ENCODE data around the gene NPY1R. TPM values are rescaled to one million over a fixed set of nuclear protein-coding genes. Genes with fewer than 3 reads are reported as not detected.

NPY1R gene
- total and polyA plus RNA-seq, 4 donors: 0.07 to 1.7 (median 1.1) TPM

DNA sequence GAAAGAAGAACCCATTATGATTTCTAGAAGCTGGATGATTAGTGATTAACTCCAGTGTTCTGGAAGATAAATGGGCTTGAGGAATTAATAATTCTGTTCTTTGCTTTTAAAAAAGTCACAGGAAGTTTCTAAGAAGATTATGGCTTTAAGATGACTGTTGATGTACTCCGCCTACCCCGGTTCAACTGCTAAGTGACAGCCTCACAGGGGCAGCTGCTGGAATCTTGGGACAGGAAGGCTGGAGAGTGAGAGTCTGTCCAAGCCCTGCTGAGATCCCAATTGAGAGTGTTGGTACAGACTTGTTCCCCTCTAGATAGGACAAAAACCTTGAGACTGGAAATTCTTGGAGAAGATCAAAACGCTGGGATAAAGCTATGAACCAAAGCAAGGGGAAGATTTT is 37.3 kb downstream of the NPY1R start:
- Histone ChIP-seq H3K9ac (ENCODE audit: insufficient read depth in 1 of 2, low read length in 2 of 2) (no peak overlapping the region), H3K4me1 (ENCODE audit: control insufficient read depth in 5 of 5, insufficient read depth in 5 of 5, low read length in 5 of 5) (no peaks in the 10 kb centered on the region), H3K36me3 (ENCODE audit: control insufficient read depth in 4 of 4, insufficient read depth in 4 of 4, low read length in 4 of 4) (no peaks in the 10 kb centered on the region), H3K4me3 (no peak overlapping the region), H3K27me3 (ENCODE audit: control insufficient read depth in 3 of 3, insufficient read depth in 3 of 3, low read length in 2 of 3) (no peaks in the 10 kb centered on the region), H3K27ac (ENCODE audit: low read depth in 1 of 2, low read length in 1 of 2) (no peak overlapping the region), H3K9me3 (ENCODE audit: control insufficient read depth in 4 of 4, insufficient read depth in 3 of 4, low read length in 3 of 4) (no peaks in the 10 kb centered on the region)
- ATAC-seq (ENCODE audit: insufficient read depth, low FRiP score): no peak
- no peak for DNase-seq
- 78 to 79% methylated on average over 3 of the region's 3 CpGs for WGBS, 2 donors
- TF ChIP-seq, protein P1, sequence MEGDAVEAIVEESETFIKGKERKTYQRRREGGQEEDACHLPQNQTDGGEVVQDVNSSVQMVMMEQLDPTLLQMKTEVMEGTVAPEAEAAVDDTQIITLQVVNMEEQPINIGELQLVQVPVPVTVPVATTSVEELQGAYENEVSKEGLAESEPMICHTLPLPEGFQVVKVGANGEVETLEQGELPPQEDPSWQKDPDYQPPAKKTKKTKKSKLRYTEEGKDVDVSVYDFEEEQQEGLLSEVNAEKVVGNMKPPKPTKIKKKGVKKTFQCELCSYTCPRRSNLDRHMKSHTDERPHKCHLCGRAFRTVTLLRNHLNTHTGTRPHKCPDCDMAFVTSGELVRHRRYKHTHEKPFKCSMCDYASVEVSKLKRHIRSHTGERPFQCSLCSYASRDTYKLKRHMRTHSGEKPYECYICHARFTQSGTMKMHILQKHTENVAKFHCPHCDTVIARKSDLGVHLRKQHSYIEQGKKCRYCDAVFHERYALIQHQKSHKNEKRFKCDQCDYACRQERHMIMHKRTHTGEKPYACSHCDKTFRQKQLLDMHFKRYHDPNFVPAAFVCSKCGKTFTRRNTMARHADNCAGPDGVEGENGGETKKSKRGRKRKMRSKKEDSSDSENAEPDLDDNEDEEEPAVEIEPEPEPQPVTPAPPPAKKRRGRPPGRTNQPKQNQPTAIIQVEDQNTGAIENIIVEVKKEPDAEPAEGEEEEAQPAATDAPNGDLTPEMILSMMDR (IDR thresholded peaks at IDR 0.05; ENCODE audit: control extremely low read depth, extremely low read depth): no peak

DNA sequence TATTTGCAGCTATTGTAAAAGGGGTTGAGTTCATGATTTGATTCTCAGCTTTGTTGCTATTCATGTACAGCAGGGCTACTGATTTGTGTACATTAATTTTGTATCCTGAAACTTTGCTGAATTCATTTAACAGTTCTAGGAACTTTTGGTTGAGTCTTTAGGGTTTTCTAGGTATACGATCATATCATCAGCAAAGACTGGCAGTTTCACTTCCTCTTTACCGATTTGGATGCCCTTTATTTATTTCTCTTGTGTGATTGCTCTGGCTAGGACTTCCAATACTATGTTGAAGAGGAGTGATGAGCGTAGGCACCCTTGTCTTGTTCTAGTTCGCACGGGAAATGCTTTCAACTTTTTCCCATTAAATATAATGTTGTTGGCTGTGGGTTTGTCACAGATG is 48.1 kb downstream of the NPY1R start:
- WGBS, 2 donors: 86 to 87% methylated on average over 5 of the region's 5 CpGs
- Histone ChIP-seq H3K9me3 (ENCODE audit: control insufficient read depth in 4 of 4, insufficient read depth in 3 of 4, low read length in 3 of 4) (no peaks in the 10 kb centered on the region), H3K27me3 (ENCODE audit: control insufficient read depth in 3 of 3, insufficient read depth in 3 of 3, low read length in 2 of 3) (no peaks in the 10 kb centered on the region), H3K4me1 (ENCODE audit: control insufficient read depth in 5 of 5, insufficient read depth in 5 of 5, low read length in 5 of 5) (no peaks in the 10 kb centered on the region), H3K27ac (ENCODE audit: low read depth in 1 of 2, low read length in 1 of 2) (no peak overlapping the region), H3K9ac (ENCODE audit: insufficient read depth in 1 of 2, low read length in 2 of 2) (no peak overlapping the region), H3K4me3 (no peak overlapping the region), H3K36me3 (ENCODE audit: control insufficient read depth in 4 of 4, insufficient read depth in 4 of 4, low read length in 4 of 4) (no peaks in the 10 kb centered on the region)
- ATAC-seq (ENCODE audit: insufficient read depth, low FRiP score) (no peak), DNase-seq (no peak)
- TF ChIP-seq, protein P1 (IDR thresholded peaks at IDR 0.05; ENCODE audit: control extremely low read depth, extremely low read depth): no peak

DNA sequence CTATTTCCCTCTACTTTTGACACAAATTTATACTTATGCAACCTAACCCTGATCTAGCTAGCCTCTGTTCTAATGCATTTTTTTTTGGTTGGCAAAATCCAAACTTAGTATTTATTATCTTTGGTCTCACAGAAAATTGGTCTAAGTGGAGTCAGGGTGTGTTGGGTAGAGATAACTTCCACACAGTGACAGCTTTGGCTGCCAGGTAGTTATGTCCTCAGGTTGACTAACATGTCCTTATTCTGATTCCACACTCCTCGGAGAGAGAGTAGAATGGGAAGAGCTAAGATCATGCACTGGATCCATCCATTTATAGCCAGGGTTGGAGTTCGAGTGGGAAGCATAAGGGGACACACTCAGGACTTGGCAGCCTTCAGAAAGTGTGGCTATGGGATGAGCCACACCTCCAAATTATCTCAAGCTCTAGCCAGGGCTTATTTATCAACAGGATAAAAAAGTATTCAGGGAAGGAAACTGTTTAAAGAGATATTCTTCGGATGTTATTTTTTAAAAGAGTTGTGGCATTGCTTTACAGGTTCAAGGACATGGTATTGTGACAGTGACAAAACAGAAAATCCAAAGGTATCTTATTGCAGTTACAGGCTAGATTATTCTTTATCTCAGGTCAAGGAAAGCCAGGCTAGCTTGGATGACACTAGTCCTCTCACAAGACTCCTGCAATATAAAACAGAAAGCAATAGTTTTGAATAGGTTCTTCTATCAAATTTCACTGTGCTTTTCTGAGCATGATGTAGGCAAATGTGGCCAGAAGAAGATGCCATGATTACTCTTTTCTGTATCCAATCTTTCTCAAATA is 51.5 kb downstream of the NPY1R start:
- no peak overlapping the region for H3K9ac ChIP-seq (ENCODE audit: insufficient read depth in 1 of 2, low read length in 2 of 2)
- no peak overlapping the region for H3K27ac ChIP-seq (ENCODE audit: low read depth in 1 of 2, low read length in 1 of 2)
- no peaks in the 10 kb centered on the region for H3K36me3 ChIP-seq (ENCODE audit: control insufficient read depth in 4 of 4, insufficient read depth in 4 of 4, low read length in 4 of 4)
- H3K27me3 ChIP-seq (ENCODE audit: control insufficient read depth in 3 of 3, insufficient read depth in 3 of 3, low read length in 2 of 3): no peaks in the 10 kb centered on the region
- WGBS, 2 donors: 43 to 52% methylated on average over 3 of the region's 3 CpGs
- TF ChIP-seq, protein P1 (IDR thresholded peaks at IDR 0.05; ENCODE audit: control extremely low read depth, extremely low read depth): no peak
- no peak for DNase-seq
- H3K4me3 ChIP-seq: no peak overlapping the region
- no peaks in the 10 kb centered on the region for H3K4me1 ChIP-seq (ENCODE audit: control insufficient read depth in 5 of 5, insufficient read depth in 5 of 5, low read length in 5 of 5)
- no peak for ATAC-seq (ENCODE audit: insufficient read depth, low FRiP score)
- H3K9me3 ChIP-seq (ENCODE audit: control insufficient read depth in 4 of 4, insufficient read depth in 3 of 4, low read length in 3 of 4): no peaks in the 10 kb centered on the region

All from lung (tissue), 12 donors.